NCI-H2107 treated with DMSO at 0.1 percent for 48 hours (cell line): Measurements from ENCODE around the gene NTRK1.

ENCODE experiments used
- DNase-seq: peaks from one replicate; lab custom pipeline; 2025; ENCODE audit not compliant: unreplicated experiment; lab: John Stamatoyannopoulos, UW

NTRK1 gene

GRCh38 chr1:156895455-156895812 lies 34.8 kb downstream of the NTRK1 start:
- DNase-seq = no peak

- DNase-seq = no peak
These were observed 35.3 kb downstream of the NTRK1 start for GRCh38 chr1:156895927-156896326.

DNA sequence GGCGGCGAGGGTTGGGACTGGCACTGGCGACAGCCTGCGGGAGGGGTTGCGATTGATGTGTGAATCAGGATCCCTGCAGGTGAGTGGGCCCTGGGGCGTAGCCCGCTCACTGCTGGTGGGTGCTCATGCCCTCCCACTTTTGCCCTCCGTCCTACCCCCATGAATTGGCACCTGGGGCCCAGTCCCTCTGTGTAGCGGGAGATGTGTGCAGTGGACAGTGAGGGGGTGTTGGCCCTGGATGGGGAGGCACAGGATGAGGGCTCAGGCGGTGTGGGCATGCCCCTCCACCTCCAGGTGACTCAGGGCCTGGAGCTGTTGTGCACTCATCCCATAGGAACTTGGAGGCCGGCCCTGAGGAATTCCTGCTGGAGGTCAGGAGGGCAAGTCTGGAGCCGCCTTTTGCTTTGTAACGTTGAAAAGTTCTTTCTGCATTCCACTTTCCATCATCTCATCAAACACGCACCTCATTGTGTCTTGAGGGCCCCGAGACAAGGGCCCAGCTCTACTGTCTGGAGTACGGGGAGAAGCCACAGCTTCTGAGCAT lies 35.9 kb downstream of the NTRK1 start:
- no peak for DNase-seq

DNA sequence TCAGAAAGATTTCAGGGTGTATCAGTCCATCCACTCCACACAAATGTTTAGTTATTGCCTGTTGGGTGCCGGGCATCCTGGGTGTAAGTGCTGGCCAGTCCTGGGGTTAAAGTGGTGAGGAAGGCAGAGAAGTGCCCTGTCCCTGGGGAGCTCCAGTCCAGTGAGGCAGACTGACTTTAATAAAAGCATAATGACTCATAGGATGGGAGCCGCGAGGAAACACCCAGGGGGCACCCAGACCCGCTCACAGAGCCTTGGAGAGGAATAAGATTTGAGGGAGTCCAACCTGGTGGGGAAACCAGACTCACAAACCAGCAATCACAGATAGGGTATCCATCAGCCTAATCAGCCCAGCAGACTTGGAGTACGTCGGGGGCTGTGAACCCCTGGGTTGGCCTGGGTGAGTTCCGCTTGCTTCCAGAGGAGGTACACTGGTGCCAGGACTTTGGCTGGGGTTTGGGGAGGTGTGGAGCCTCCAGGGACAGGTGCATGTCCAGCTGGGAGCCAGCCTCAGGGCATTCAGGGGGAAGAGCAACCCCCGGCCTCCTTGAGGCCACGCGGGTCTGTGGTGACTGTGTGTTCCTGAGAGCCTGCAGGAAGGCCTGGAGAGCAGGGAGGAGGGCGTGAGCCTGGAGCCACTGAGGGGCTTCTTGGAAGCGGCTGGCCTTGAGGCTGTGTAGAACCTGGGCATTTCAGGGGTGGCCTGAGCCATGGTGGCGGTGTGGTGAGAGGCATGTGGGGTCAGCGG lies 36.6 kb downstream of the NTRK1 start:
- no peak for DNase-seq

GRCh38 chr1:156898161-156898566 lies 37.5 kb downstream of the NTRK1 start:
- no peak for DNase-seq

DNA sequence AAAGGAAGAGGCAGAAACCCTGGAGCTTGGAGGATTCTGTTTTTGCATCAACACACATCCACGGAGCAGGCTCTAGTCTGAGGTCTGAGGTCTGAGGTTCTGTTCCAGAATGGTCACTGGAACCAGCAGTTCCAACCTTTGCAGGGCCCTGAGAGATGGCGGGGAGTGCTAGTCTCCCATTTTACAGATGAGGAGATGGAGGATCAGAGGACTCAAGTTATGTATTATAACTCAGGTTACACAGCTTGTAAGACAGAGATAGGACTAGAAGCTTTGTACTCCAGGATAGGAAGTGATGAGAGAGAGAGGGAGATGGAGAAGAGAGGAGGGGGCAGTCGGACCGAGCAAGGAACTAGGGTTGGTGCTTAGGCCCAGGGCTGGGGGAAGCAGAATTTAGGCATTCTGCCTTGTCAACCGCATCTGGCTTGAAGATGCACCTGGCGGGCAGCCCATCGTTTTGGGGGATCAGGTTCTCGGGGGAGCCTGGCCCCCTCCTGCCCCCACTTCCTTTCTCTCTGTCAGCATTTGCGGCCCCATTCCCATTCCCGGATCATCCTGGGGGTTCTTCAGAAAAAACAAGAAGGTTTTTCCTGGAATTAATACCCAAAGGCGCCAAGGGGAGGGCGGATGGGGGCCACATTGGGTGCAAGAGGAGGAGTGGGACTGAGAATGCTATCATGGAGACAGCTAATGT lies 38.5 kb downstream of the NTRK1 start:
- no peak for DNase-seq

GRCh38 chr1:156899956-156900718 lies 39.5 kb downstream of the NTRK1 start:
- no peak for DNase-seq

- no peak for DNase-seq
These were observed 40.4 kb downstream of the NTRK1 start for GRCh38 chr1:156900896-156901589.

DNA sequence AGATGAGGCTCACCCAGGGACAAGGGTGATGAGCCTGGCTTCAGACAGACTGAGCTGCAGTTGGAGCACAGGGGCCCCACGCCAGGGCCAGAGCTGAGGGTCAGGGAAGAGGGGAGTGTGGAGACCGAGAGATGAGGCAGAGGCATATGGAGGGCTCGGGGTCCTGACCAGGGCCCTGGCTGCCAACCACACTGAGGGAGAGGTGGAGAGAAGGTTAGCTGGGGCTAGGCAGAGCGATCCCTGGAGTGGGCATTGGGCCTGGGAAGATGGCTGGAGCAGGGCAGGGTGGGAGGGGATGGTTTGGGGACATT lies 40.9 kb downstream of the NTRK1 start:
- no peak for DNase-seq

- DNase-seq = no peak
These were observed 41.6 kb downstream of the NTRK1 start for GRCh38 chr1:156901966-156902915.

GRCh38 chr1:156903328-156904091 lies 42.8 kb downstream of the NTRK1 start:
- no peak for DNase-seq

DNA sequence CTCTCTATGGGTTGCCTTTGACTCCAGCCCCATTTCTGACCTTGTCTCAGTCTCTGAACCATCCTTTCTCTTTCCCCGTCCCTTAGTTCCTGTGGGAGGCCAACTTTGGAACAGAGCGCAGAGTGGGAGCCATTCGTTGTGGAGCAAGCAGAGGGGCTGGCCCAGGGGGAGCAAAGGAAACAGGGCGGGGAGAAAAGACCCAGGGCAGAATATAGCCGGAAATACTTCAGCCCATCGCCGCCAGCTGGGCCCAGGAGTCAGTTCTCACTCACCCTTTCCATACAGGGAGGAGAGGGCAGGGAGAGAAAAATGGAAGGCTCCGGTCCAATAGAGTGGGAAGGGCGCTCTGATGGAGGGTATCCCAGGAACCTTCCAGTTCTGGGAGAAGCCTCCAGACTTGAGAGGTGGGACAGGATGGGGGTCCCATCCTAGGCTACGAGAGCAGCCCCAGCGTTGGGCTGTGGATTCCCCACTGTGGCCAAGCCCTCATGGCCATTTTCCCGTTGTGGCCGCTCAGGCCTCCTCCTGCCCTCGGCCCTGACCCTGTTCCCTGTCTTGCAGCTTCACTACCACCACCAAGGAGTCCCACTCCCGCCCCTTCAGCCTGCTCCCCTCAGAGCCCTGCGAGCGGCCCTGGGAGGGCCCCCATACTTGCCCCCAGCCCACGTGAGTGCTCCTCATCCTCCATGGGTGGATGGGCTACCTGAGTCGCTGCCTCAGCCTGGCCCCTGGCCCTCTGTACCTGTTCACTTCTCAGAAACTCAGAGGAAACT lies 43.7 kb downstream of the NTRK1 start:
- DNase-seq = no peak

GRCh38 chr1:156905176-156905575 lies 44.5 kb downstream of the NTRK1 start:
- no peak for DNase-seq

DNA sequence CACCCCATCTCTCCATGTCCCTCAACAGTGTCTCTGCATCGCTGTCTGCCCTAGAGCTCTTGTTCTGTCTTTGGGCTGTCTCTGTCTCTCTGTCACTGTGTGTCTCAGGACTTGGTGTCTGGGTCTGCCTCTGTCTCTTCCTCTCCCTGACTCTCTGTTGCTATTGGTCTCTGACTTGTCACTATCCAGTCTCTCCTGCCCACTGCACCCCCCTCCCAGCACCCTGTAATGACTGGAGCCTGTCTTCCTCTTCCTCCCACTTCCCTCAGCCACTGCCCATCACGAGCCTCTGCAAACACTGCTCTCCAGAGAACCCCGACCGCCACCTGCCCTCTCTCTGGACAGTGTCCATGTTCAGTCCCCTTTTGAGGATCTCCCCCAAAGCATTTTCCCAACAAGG lies 45.0 kb downstream of the NTRK1 start:
- DNase-seq = no peak

GRCh38 chr1:156906206-156906906 lies 45.7 kb downstream of the NTRK1 start:
- DNase-seq = no peak

GRCh38 chr1:156908541-156908940 lies 47.9 kb downstream of the NTRK1 start:
- no peak for DNase-seq

DNA sequence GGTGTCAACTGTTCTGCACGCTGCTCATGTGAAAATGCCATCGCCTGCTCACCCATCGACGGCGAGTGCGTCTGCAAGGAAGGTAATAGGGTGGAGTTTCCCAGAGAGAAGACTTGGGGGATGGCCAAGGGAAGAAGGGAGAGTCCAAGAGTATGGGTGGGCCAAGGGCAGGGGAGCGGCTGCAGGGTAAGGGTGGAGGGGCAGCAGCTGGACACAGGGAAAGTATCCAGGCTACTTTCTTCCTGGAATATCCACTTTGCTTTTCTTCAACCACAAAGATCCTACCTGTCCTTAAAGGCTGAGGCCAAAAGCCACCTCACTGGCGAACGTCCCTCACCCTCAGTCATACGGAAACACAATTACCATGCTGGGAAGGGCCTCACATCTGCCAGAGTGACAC lies 48.3 kb downstream of the NTRK1 start:
- no peak for DNase-seq

- DNase-seq = no peak
These were observed 49.0 kb downstream of the NTRK1 start for GRCh38 chr1:156909671-156910070.
